Activated CD4-positive, alpha-beta T cell treated with anti-CD3 and anti-CD28 coated beads for 1 hour (primary cell): ENCODE results near the gene CASP5.

Experiments used
- DNase-seq: peaks from one replicate; pipeline ENCODE4 v3.0.0-alpha.2; 2020

The CASP5 gene

GRCh38 chr11:104965735-104966134 lies 57.2 kb downstream of the CASP5 start:
- no peak for DNase-seq

GRCh38 chr11:104964247-104964646 lies 58.7 kb downstream of the CASP5 start:
- no peak for DNase-seq

GRCh38 chr11:104962852-104963251 lies 60.1 kb downstream of the CASP5 start:
- no peak for DNase-seq

- no peak for DNase-seq
These were observed 65.7 kb downstream of the CASP5 start for GRCh38 chr11:104957280-104957679.

- no peak for DNase-seq
These were observed 66.4 kb downstream of the CASP5 start for GRCh38 chr11:104956528-104956927.

GRCh38 chr11:104946907-104947306 lies 76.1 kb downstream of the CASP5 start:
- no peak for DNase-seq
